Loucy (cell line): Measurements from ENCODE around the gene RARRES2.

Experiments used
- EZH2phosphoT487 ChIP-seq: fragments of 200-600 bp; IDR thresholded peaks from 2 replicates; pipeline ENCODE4 v1.6.1; 2018; ENCODE audit warnings: antibody characterized with exemption, mild to moderate bottlenecking, moderate library complexity, borderline replicate concordance
- TF ChIP-seq, protein P1 (sequence below): fragments of 200-600 bp; sonication (generic); conservative IDR thresholded peaks from 2 replicates; pipeline ENCODE4 v1.5.1; 2014; ENCODE audit warnings: mild to moderate bottlenecking, antibody characterized with exemption, low read length

DNA sequence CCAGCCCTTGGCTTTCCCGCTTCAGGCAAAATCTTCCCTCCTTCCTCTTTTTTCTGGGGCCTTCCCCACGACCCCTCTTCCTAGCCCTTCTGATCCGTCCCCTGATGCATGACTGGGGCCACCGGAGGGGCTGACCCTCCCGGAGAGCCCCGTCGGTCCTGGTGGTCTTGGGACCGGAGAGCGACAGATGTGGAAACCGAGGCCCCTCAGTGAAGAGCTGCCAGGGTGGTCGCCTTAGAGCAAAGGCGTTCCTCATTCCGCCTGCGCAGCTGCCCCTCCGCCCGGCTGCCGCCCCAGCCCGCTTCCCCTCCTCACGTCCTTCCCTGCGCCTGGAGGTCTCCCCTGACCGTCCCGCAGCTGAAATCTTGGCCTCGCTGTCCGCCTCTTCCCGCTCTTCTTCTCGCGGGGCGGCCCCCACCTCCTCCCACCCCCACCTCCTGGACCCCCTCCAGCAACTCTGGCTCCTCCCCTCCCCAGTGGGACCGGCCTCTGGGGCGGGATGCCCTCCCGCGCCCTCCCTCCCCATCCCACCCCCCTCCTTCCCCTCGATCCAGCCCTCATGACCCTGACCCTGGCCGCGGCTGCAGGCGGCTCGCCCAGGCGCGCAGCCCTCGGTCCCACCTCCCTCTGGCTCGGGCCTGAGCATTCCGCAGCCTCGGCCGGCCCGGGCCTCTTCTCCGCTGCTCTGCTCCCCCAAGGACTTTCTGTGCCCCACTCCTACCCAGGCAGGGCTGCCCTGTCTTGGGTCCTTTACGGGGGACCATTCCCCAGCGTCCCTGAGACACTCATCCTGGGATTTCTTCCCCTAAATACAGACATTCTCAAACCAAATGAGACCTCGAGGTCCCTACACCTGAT is at the start of gene RARRES2:
- TF ChIP-seq, protein P1, sequence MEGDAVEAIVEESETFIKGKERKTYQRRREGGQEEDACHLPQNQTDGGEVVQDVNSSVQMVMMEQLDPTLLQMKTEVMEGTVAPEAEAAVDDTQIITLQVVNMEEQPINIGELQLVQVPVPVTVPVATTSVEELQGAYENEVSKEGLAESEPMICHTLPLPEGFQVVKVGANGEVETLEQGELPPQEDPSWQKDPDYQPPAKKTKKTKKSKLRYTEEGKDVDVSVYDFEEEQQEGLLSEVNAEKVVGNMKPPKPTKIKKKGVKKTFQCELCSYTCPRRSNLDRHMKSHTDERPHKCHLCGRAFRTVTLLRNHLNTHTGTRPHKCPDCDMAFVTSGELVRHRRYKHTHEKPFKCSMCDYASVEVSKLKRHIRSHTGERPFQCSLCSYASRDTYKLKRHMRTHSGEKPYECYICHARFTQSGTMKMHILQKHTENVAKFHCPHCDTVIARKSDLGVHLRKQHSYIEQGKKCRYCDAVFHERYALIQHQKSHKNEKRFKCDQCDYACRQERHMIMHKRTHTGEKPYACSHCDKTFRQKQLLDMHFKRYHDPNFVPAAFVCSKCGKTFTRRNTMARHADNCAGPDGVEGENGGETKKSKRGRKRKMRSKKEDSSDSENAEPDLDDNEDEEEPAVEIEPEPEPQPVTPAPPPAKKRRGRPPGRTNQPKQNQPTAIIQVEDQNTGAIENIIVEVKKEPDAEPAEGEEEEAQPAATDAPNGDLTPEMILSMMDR, result no peak
- no peak for TF ChIP-seq EZH2phosphoT487
